ENCODE data around the gene CAMKMT. TPM values are rescaled to one million over a fixed set of nuclear protein-coding genes. Genes with fewer than 3 reads are reported as not detected.

The CAMKMT gene
- total and polyA plus RNA-seq, 8 donors: 1.4 to 27.4 (median 6.2) TPM

DNA sequence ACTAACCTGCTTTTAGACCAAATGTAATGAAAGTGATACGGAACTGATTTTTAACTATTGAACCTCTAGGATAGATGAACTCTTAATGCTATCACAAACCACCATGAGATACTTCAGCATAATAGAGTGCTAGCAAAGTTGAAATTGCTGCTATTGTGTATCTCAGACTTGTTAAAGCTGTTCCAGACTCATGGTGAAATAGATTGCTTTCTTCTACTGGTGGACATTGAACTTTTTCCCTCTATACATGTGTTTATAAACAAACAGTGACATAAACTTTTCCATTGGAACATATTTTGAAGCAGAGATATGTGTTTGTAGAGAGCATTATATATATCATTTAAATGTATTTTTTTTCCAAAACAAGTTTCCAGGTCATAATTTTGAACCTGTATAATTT is 157.3 kb downstream of the CAMKMT start:
- 93 to 100% (median 98%) methylated on average over 1 of the region's 1 CpG for WGBS, 5 donors
- no peak for TF ChIP-seq POLR2AphosphoS5 (IDR thresholded peaks at IDR 0.05)
- no peak for TF ChIP-seq EP300 (IDR thresholded peaks at IDR 0.05)
- TF ChIP-seq POLR2A (IDR thresholded peaks at IDR 0.05): no peak
- TF ChIP-seq, protein P1, sequence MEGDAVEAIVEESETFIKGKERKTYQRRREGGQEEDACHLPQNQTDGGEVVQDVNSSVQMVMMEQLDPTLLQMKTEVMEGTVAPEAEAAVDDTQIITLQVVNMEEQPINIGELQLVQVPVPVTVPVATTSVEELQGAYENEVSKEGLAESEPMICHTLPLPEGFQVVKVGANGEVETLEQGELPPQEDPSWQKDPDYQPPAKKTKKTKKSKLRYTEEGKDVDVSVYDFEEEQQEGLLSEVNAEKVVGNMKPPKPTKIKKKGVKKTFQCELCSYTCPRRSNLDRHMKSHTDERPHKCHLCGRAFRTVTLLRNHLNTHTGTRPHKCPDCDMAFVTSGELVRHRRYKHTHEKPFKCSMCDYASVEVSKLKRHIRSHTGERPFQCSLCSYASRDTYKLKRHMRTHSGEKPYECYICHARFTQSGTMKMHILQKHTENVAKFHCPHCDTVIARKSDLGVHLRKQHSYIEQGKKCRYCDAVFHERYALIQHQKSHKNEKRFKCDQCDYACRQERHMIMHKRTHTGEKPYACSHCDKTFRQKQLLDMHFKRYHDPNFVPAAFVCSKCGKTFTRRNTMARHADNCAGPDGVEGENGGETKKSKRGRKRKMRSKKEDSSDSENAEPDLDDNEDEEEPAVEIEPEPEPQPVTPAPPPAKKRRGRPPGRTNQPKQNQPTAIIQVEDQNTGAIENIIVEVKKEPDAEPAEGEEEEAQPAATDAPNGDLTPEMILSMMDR (IDR thresholded peaks at IDR 0.05): no peak
- Histone ChIP-seq H3K4me1 (no peaks in the 10 kb centered on the region), H3K36me3 (peaks cover 0 to 8% (median 0%) of the 10 kb centered on the region in 4 donors), H3K27me3 (no peaks in the 10 kb centered on the region), H3K4me3 (no peak overlapping the region), H3K9me3 (peaks cover 13 to 28% (median 22%) of the 10 kb centered on the region in 4 donors), H3K27ac (no peak overlapping the region)
- no peak for DNase-seq
- intact Hi-C loops (cut with DNase I; ENCODE audit: low total_unique reads): no loop called here

- Histone ChIP-seq H3K36me3 (peaks cover 0 to 8% (median 0%) of the 10 kb centered on the region in 4 donors), H3K27ac (no peak overlapping the region), H3K9me3 (peaks cover 13 to 28% (median 22%) of the 10 kb centered on the region in 4 donors), H3K27me3 (no peaks in the 10 kb centered on the region), H3K4me3 (no peak overlapping the region), H3K4me1 (no peaks in the 10 kb centered on the region)
- TF ChIP-seq, protein P1 (IDR thresholded peaks at IDR 0.05): no peak
- TF ChIP-seq POLR2AphosphoS5 (IDR thresholded peaks at IDR 0.05) (no peak), EP300 (IDR thresholded peaks at IDR 0.05) (no peak), POLR2A (IDR thresholded peaks at IDR 0.05) (no peak)
- DNase-seq: no peak
- intact Hi-C loops (cut with DNase I; ENCODE audit: low total_unique reads): no loop called here
Observed at GRCh38 chr2:44522846-44523245, 161.1 kb downstream of the CAMKMT start.

- H3K4me3 ChIP-seq: no peak overlapping the region
- WGBS, 5 donors: 68 to 97% (median 87%) methylated on average over 1 of the region's 1 CpG
- H3K27me3 ChIP-seq: no peaks in the 10 kb centered on the region
- H3K9me3 ChIP-seq: peaks cover 13 to 28% (median 22%) of the 10 kb centered on the region in 4 donors
- H3K4me1 ChIP-seq: no peaks in the 10 kb centered on the region
- H3K27ac ChIP-seq: no peak overlapping the region
- no peak for DNase-seq
- TF ChIP-seq EP300 (IDR thresholded peaks at IDR 0.05): no peak
- no peak for TF ChIP-seq POLR2A (IDR thresholded peaks at IDR 0.05)
- TF ChIP-seq, protein P1 (IDR thresholded peaks at IDR 0.05): no peak
- no peak for TF ChIP-seq POLR2AphosphoS5 (IDR thresholded peaks at IDR 0.05)
- H3K36me3 ChIP-seq: peaks cover 0 to 8% (median 0%) of the 10 kb centered on the region in 4 donors
- intact Hi-C loops (cut with DNase I; ENCODE audit: low total_unique reads): no loop called here
Observed at GRCh38 chr2:44524347-44524926, 162.7 kb downstream of the CAMKMT start.

DNA sequence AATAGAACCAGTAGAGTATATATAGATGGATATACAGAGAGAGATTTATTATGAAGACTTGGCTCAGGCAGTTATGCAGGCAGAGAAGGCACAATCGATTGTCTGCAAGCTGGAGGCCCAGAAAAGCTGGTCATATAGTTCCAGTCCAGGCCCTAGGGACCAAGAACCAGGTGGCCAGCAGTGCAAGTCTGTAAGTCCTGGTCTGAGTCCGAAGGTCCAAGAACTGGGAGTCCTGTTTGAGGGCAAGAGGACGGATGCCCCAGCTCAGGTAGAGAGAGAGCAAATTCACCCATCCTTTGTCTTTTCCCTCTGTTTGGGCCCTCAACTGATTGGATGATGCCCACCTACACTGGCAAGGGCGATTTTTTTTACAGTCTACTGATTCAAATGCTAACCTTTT is 164.6 kb downstream of the CAMKMT start:
- Histone ChIP-seq H3K4me1 (peaks cover 0 to under 1% (median 0%) of the 10 kb centered on the region in 4 donors), H3K9me3 (peaks cover 12 to 15% (median 14%) of the 10 kb centered on the region in 4 donors), H3K36me3 (peaks cover 0 to 8% (median 0%) of the 10 kb centered on the region in 4 donors), H3K4me3 (no peak overlapping the region), H3K27me3 (no peaks in the 10 kb centered on the region), H3K27ac (no peak overlapping the region)
- no peak for DNase-seq
- 89 to 97% (median 93%) methylated on average over 4 of the region's 4 CpGs for WGBS, 5 donors
- intact Hi-C loops (cut with DNase I; ENCODE audit: low total_unique reads): no loop called here
- TF ChIP-seq, protein P1 (IDR thresholded peaks at IDR 0.05): no peak
- TF ChIP-seq POLR2AphosphoS5 (IDR thresholded peaks at IDR 0.05): no peak
- no peak for TF ChIP-seq EP300 (IDR thresholded peaks at IDR 0.05)
- TF ChIP-seq POLR2A (IDR thresholded peaks at IDR 0.05): no peak
